ENCODE data around the gene PIK3R6.

DNA sequence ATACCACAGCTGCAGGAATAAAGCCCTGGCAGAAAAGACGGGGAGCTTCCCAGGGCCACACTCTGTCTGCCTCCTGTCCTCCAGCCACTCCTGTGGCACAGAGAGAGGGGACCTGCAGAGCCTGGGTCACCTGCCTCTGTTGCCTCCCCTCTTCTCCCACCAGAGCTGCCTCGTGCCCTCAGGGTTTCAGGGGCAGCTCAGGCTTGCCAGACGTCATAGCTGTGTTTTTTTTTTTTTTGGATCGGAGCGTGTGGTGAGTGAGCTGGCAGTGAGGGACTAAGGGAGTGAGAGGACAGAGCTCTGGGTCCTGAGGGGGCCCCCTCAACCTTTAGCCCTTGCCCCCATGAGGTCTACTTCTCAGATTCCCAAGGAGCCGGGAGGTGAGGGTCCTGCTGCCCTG is 2.1 kb downstream of the PIK3R6 start:
- TF ChIP-seq TCF12 (IDR thresholded peaks at IDR 0.05) (no peak), TCF12 (CRISPR knock-in tag; IDR thresholded peaks at IDR 0.05) (no peak), TAF15 (IDR thresholded peaks at IDR 0.05; ENCODE audit: low read depth, low read length, poor library complexity, severe bottlenecking) (no peak), ZBTB33 (CRISPR knock-in tag; IDR thresholded peaks at IDR 0.05) (no peak), EZH2 (conservative IDR thresholded peaks at IDR 0.05; ENCODE audit: low read depth, low read length) (no peak), EP300 (IDR thresholded peaks at IDR 0.05; ENCODE audit: low read depth in 2 of 2, low read length in 2 of 2) (no peak), EP300 (CRISPR knock-in tag; IDR thresholded peaks at IDR 0.05; ENCODE audit: borderline replicate concordance) (no peak), ZNF776 (CRISPR knock-in tag; IDR thresholded peaks at IDR 0.05) (no peak), POLR2A (IDR thresholded peaks at IDR 0.05; ENCODE audit: insufficient read depth in 1 of 2, low read depth in 2 of 2, low read length in 2 of 2) (no peak)

Data from HepG2 (cell line).